NB4 (cell line): Measurements from ENCODE around the gene KCNJ14.

Experiments
- CTCF ChIP-seq: IDR thresholded peaks from one replicate; pipeline ENCODE4 v1.5.1; 2012; ENCODE audit warnings: low read depth, low read length
- MYC ChIP-seq: IDR thresholded peaks from 2 replicates; pipeline ENCODE4 v1.6.1; 2011; ENCODE audit warnings: low read depth, low read length

- TF ChIP-seq CTCF (no peak), MYC (no peak)
These were observed 29.0 kb downstream of the KCNJ14 start for GRCh38 chr19:48484247-48484893.
